GM10847 (cell line): Measurements from ENCODE around the gene ZFP1.

Experiments used
- POLR2A ChIP-seq: IDR thresholded peaks from 2 replicates; pipeline ENCODE4 v1.6.1; 2011; ENCODE audit not compliant: insufficient read length; ENCODE audit errors: extremely low read depth

ZFP1 gene

DNA sequence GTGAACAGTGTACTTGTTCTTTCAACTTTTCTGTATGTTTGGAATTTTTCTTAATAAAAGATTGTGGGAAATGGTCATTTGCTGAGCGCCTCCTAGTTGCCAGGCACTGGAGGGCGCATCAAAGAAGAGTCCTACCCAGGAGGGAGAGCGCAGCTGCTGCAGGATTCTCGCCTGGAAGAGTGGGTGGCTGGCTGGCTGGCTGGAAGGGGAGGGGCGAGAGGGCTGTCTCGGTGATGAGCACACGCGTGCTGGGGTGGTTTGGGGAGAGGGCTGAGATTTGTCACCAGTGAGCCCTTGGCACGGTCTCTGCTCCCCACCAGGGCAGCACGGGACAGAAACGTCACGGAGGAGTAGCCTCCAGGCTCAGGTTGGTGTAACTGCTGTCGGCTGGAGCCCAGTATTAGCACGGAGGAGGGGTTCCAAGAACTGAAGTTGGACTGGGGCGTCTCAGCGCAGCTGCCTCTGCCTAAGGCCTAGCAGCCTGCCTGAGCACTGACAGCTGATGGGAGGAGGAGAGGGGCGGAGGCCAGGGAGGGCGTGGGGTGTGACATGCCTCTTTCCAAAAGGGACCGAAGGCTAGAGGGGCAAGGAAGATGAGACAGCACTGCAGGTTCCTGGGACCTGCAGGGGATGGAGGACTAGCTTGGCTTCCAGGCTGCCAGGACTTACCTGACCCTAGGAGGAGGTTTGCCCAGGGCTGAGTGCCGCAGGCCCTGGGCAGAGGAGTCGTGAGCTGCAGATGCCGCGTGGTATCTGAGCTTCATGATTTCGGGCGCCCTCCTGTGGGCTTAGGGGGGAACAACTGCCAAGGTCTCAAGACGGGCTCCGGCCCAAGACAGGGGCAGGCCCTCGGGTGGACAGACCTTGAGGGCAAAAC lies 37.4 kb upstream of the ZFP1 start:
- TF ChIP-seq POLR2A: no peak

- TF ChIP-seq POLR2A: no peak
Measured at GRCh38 chr16:75111514-75111940, 36.8 kb upstream of the ZFP1 start.

DNA sequence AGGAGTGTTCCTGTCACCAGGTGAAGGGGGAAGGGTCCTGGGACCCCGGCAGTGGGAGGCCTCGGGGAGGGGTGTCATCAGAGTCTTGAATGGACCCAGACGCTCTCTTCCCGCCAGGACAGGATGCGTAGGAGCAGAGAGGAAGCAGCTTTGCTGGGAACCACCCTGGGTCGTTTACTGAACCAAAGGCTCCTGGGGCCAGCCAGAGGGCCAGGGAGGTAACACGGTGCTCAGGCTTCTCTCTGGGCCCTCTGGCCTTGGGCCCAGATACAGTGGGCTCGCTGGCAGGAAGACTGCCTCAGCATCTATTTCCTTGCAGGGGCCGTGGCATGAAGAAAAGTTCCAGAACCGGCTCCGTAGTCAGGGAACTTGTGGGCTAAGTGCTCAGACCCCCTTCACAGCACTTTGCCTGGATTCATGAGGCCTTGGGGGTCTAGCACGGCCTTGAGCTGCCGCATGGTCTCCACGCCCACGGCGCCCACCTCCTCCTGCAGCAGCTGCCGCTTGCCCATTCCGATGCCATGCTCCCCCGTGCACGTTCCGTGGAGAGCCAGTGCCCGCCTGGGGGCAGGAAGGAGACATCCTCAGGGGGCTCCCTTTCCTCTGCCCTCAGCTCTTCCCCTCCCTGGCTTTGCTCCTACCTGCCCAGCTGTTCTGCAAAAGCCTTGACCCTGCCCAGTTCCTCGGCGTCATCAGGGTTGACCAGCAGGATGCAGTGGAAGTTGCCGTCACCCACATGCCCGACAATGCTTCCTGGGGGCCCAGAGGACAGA lies 36.2 kb upstream of the ZFP1 start:
- no peak for TF ChIP-seq POLR2A

DNA sequence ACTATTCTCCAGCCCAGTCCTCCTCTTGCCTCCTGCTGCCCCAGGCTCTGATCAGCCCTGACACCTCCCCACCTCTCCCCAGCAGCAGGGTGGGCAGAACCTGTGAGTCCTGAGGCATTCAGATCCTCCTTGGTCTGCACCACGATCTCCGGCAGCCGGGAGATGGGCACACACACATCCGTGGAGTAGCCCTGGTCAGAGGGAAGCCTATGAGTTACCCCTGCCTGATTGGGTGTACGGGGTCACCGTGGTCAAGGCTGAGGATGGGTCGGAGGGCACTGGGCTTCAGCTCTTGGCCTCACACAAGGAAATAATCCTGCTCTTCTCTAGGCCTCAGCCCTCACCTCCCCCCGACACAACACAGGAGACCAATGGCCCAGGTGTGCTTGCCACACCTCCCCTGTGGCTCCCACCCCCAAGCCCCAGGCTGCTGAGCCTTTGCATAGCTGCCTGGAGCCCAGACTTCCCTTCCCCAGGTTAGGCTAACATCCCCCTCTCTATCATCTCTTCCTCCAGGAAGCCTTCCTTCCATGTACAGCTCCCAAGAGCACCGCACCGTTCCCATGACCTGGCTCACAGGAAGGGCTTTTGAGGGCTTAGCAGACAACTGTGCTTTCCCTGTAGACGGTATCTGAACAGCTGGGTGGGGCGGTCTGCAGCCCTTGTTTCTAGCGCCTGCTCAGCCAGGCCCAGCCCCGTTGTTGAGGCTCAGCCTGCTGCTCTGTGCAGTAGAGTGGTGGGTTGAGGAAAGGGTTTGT lies 35.4 kb upstream of the ZFP1 start:
- TF ChIP-seq POLR2A: no peak

DNA sequence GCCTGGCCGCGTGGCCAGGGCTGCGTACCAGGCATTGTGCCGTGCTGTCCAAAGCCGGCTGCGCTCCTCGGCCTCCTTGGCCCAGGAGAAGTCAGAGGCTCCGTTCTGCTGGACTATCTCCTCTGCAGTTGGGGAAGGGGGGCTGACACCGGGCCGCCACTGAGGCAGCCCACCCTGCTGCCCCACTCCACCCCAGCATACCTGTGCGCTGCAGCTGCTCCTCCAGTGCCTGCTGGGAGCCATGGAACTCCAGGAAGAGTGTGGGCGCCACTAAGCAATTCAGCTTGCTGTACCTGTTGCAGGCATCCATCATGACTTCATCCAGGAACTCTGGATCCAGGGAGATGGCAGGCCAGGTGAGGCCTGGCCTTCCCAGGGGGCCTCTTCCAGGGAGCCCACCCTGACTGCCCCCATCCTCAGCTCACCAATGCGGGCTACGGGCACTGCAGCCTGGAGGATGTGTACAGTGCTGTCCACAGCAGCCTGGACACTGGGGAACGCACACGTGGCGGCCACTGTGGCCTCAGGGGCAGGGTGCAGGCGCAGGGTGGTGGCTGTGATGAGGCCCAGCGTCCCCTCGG lies 34.7 kb upstream of the ZFP1 start:
- TF ChIP-seq POLR2A: no peak

- TF ChIP-seq POLR2A: no peak
Measured at GRCh38 chr16:75114179-75114945, 34.0 kb upstream of the ZFP1 start.

- no peak for TF ChIP-seq POLR2A
Measured at GRCh38 chr16:75114946-75115825, 33.1 kb upstream of the ZFP1 start.

- no peak for TF ChIP-seq POLR2A
Measured at GRCh38 chr16:75116081-75116910, 32.0 kb upstream of the ZFP1 start, which contains the start of gene LDHD. LDHD (minus strand) TSS chr16:75116780; CDS start chr16:75116720, 60 bp downstream.

DNA sequence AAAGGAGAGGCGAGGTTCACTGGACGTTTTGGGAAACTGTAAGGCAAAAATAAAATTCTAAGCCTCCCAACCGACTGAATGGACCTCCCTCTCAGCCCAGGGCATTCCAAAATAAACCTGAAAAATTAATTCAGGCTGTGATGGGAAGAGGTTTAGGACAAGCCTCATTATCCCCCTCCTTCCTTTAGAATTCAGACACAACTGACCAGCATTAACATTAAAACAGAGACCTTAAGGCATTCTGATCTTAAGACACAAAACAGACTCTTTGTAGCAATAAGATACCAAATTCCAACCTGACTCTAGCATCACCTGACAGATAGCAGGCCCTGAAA lies 31.4 kb upstream of the ZFP1 start:
- no peak for TF ChIP-seq POLR2A

GRCh38 chr16:75118943-75119539 lies 29.3 kb upstream of the ZFP1 start:
- TF ChIP-seq POLR2A: no peak

DNA sequence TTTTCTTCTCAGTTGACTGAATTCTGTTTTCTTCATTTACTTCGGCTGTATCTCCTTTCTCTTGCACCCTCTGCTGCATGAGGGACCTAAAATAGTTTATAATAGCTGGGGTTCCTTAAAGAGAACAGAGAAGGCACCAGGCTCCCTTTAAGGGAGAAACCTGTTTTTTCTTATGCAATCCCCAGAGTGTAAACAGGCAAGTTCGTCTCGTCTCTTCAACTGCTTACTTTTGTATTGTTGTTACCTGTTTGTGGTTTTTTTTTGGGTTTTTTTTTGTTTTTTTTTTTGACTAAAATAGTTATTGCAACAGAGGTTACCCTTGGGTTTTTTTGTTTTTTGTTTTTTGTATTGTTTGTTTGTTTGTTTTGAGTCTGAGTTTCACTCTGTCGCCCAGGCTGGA lies 28.1 kb upstream of the ZFP1 start:
- TF ChIP-seq POLR2A: no peak

GRCh38 chr16:75121949-75122568 lies 26.3 kb upstream of the ZFP1 start:
- no peak for TF ChIP-seq POLR2A
